Endodermal cell (in vitro differentiated cells): Measurements from ENCODE around the gene PPT1. TPM values are rescaled to one million over a fixed set of nuclear protein-coding genes. Genes with fewer than 3 reads are reported as not detected.
A peak's percentile ranks its signal among the peaks of the same experiment; 100 is the strongest.

Source experiments
- DNase-seq: peaks from one replicate; pipeline ENCODE4 v3.0.0-alpha.2; 2017
- H3K27ac ChIP-seq: 2 replicates; pipeline ENCODE4 v1.5.1; 2013; ENCODE audit warnings: mild to moderate bottlenecking, low read depth, low read length, moderate library complexity
- H3K27me3 ChIP-seq: 2 replicates; pipeline ENCODE4 v1.6.1; 2013; ENCODE audit warnings: mild to moderate bottlenecking, low read length, moderate library complexity; ENCODE audit not compliant: insufficient read depth, control insufficient read depth, poor library complexity, severe bottlenecking
- H3K36me3 ChIP-seq: 2 replicates; pipeline ENCODE4 v1.7.0; 2013; ENCODE audit warnings: mild to moderate bottlenecking, low read length, moderate library complexity; ENCODE audit not compliant: control insufficient read depth, insufficient read depth
- H3K4me1 ChIP-seq: one replicate; pipeline ENCODE4 v1.7.0; 2013; ENCODE audit warnings: low read length; ENCODE audit not compliant: control insufficient read depth, insufficient read depth
- H3K4me3 ChIP-seq: 2 replicates; pipeline ENCODE4 v1.5.1; 2013; ENCODE audit warnings: mild to moderate bottlenecking, low read length, moderate library complexity
- H3K9ac ChIP-seq: 2 replicates; pipeline ENCODE4 v1.6.1; 2013; ENCODE audit warnings: mild to moderate bottlenecking, low read length, moderate library complexity; ENCODE audit not compliant: poor library complexity, severe bottlenecking; ENCODE audit errors: extremely low read depth
- H3K9me3 ChIP-seq: 2 replicates; pipeline ENCODE4 v1.6.1; 2013; ENCODE audit warnings: mild to moderate bottlenecking, low read length, moderate library complexity; ENCODE audit not compliant: control insufficient read depth
- H3K27ac Mint-ChIP-seq: 2 replicates; pipeline ENCODE4 v1.8.0; 2020; ENCODE audit warnings: mixed read lengths
- H3K27me3 Mint-ChIP-seq: 2 replicates; pipeline ENCODE4 v1.8.0; 2021; ENCODE audit warnings: mild to moderate bottlenecking, mixed read lengths; ENCODE audit not compliant: insufficient read depth
- H3K36me3 Mint-ChIP-seq: 2 replicates; pipeline ENCODE4 v1.8.0; 2020; ENCODE audit warnings: low read depth, mixed read lengths
- H3K4me1 Mint-ChIP-seq: 2 replicates; pipeline ENCODE4 v1.8.0; 2020; ENCODE audit warnings: mixed read lengths
- H3K4me3 Mint-ChIP-seq: 2 replicates; pipeline ENCODE4 v1.8.0; 2020; ENCODE audit warnings: mild to moderate bottlenecking, moderate library complexity, mixed read lengths
- H3K9me3 Mint-ChIP-seq: 2 replicates; pipeline ENCODE4 v1.8.0; 2020; ENCODE audit warnings: mild to moderate bottlenecking, mixed read lengths
- CTCF ChIP-seq: fragments of 200-600 bp; sonication (generic); conservative IDR thresholded peaks from 2 replicates; pipeline ENCODE4 v1.5.0; 2021; ENCODE audit warnings: antibody characterized with exemption, mild to moderate bottlenecking
- WGBS, 2 experiments: methylation state at CpG; one replicate each; pipeline versions ENCODE4 v1.1.5 to v1.1.7; 2013; ENCODE audit warnings: missing lambda C conversion rate in 2 of 2, mixed read lengths in 1 of 2; ENCODE audit not compliant: insufficient coverage in 1 of 2, insufficient read length in 1 of 2; 5-methylcytosine and 5-hydroxymethylcytosine counted together
- total RNA-seq, 2 donors: library from RNA; stranded (reverse); fragmentation: NEBNext Ultra II Directional in 1 of 2; extraction: Animal tissue kit (Norgen Biotek cat#: 25700) in 1 of 2; gene quantifications; 2 replicates in 1 of 2; 3 replicates in 1 of 2; pipeline ENCODE4 v1.2.1, GENCODE V29; 2021

PPT1 gene
- total RNA-seq, 2 donors from 2014 or later = 85.7 to 111 TPM

- Mint-ChIP-seq H3K4me3 (no peak overlapping the region), H3K27me3 (no peaks in the 10 kb centered on the region), H3K27ac (no peak overlapping the region), H3K4me1 (peaks cover 7% of the 10 kb centered on the region), H3K36me3 (no peaks in the 10 kb centered on the region), H3K9me3 (no peaks in the 10 kb centered on the region)
- Histone ChIP-seq H3K4me3 (no peak overlapping the region), H3K9me3 (no peaks in the 10 kb centered on the region), H3K27me3 (no peaks in the 10 kb centered on the region), H3K27ac (no peak overlapping the region), H3K36me3 (no peaks in the 10 kb centered on the region), H3K9ac (no peak overlapping the region), H3K4me1 (no peaks in the 10 kb centered on the region)
- no peak for DNase-seq
- WGBS, 2 experiments = 88 to 89% methylated on average over 3 to 4 of the region's 4 CpGs
- TF ChIP-seq CTCF = no peak
These were observed 60.5 kb downstream of the PPT1 start for GRCh38 chr1:40036574-40036973.

- WGBS, 2 experiments = 48 to 60% methylated on average over 1 to 2 of the region's 2 CpGs
- Histone ChIP-seq H3K4me3 (no peak overlapping the region), H3K9me3 (no peaks in the 10 kb centered on the region), H3K9ac (no peak overlapping the region), H3K36me3 (no peaks in the 10 kb centered on the region), H3K4me1 (no peaks in the 10 kb centered on the region), H3K27ac (no peak overlapping the region), H3K27me3 (no peaks in the 10 kb centered on the region)
- no peak overlapping the region for H3K4me3 Mint-ChIP-seq
- peaks cover 4% of the 10 kb centered on the region for H3K4me1 Mint-ChIP-seq
- no peak for DNase-seq
- H3K36me3 Mint-ChIP-seq = no peaks in the 10 kb centered on the region
- H3K9me3 Mint-ChIP-seq = no peaks in the 10 kb centered on the region
- no peaks in the 10 kb centered on the region for H3K27me3 Mint-ChIP-seq
- TF ChIP-seq CTCF = no peak
- no peak overlapping the region for H3K27ac Mint-ChIP-seq
These were observed 62.2 kb downstream of the PPT1 start for GRCh38 chr1:40034869-40035268.

- H3K9ac ChIP-seq = no peak overlapping the region
- TF ChIP-seq CTCF = peak; percentile 84
- no peaks in the 10 kb centered on the region for H3K9me3 ChIP-seq
- Mint-ChIP-seq H3K4me3 (no peak overlapping the region), H3K36me3 (no peaks in the 10 kb centered on the region), H3K4me1 (no peaks in the 10 kb centered on the region), H3K27me3 (no peaks in the 10 kb centered on the region), H3K9me3 (no peaks in the 10 kb centered on the region), H3K27ac (no peak overlapping the region)
- no peak overlapping the region for H3K4me3 ChIP-seq
- H3K4me1 ChIP-seq = no peaks in the 10 kb centered on the region
- no peak overlapping the region for H3K27ac ChIP-seq
- whole genome bisulfite sequencing, 2 experiments = 78 to 86% methylated on average over 3 to 4 of the region's 4 CpGs
- H3K27me3 ChIP-seq = no peaks in the 10 kb centered on the region
- DNase-seq = peak; percentile 73
- no peaks in the 10 kb centered on the region for H3K36me3 ChIP-seq
These were observed 64.7 kb downstream of the PPT1 start for GRCh38 chr1:40032240-40032891.
